Thoracic aorta (tissue), 2 donors: ENCODE measurements around the gene MT1H. TPM values are rescaled to one million over a fixed set of nuclear protein-coding genes. Genes with fewer than 3 reads are reported as not detected.

Source experiments
- ATAC-seq: fragments of 150-250 bp; one replicate; pipeline ENCODE4 v1.8.0; 2017; ENCODE audit warnings: low read depth; ENCODE audit not compliant: insufficient number of reproducible peaks, low FRiP score
- DNase-seq: peaks from one replicate; pipeline ENCODE4 v3.0.0-alpha.2; 2020; ENCODE audit warnings: low spot score
- H3K27ac ChIP-seq, 2 donors: fragments of 200-600 bp; sonication (generic); 1 replicate in 1 of 2; 2 replicates in 1 of 2; pipeline ENCODE4 v1.5.1; 2016; ENCODE audit warnings: mild to moderate bottlenecking in 2 of 2, moderate library complexity in 2 of 2
- H3K27me3 ChIP-seq: fragments of 200-600 bp; sonication (generic); replicated peaks from 2 replicates; pipeline ENCODE4 v1.6.0; 2016; ENCODE audit warnings: mild to moderate bottlenecking; ENCODE audit not compliant: insufficient read depth
- H3K36me3 ChIP-seq: fragments of 200-600 bp; sonication (generic); one replicate; pipeline ENCODE4 v1.5.1; 2016
- H3K4me1 ChIP-seq, 2 donors: fragments of 200-600 bp; sonication (generic); 1 replicate in 1 of 2; 2 replicates in 1 of 2; pipeline versions ENCODE4 v1.5.1 to v1.6.0; 2016; ENCODE audit warnings: low read depth in 2 of 2, mild to moderate bottlenecking in 1 of 2; ENCODE audit not compliant: control insufficient read depth in 1 of 2
- H3K4me3 ChIP-seq: fragments of 200-600 bp; sonication (generic); 2 replicates; pipeline ENCODE4 v1.5.1; 2016; ENCODE audit warnings: mild to moderate bottlenecking
- H3K9me3 ChIP-seq: fragments of 200-600 bp; sonication (generic); 2 replicates; pipeline ENCODE4 v1.5.1; 2016
- total RNA-seq, 2 donors: library from RNA; depleted of rRNA; stranded (reverse); fragments of >200 nt; gene quantifications; one replicate each; pipeline versions ENCODE4 v1.1.0 to v1.2.3, GENCODE V29; 2016
- TF ChIP-seq, protein P1 (sequence below): fragments of 200-600 bp; sonication (generic); IDR thresholded peaks from one replicate; pipeline ENCODE4 v1.5.1; 2019; ENCODE audit warnings: antibody characterized with exemption

The MT1H gene
- total RNA-seq, 2 donors from 2014 or later: not detected

DNA sequence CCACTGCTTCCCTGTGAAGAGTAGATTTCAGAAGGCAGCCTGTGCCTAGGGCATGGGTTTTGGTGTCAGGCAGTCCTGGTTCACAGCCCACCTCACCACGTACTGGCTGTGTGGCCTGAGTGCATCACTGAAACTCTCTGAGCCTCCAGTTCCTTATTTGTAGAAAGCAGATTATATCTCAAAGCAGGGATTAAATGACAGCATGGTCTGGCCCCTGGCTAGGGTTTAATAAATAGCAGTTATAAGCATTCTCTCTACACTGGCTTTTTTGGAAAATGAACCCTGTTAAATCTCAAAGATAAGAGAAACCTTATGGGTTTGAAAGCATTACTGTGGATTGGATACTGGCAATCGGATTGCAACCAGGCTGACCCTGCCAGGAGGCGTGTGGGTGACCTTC lies 40.1 kb upstream of the MT1H start:
- Histone ChIP-seq H3K27ac (peak overlapping the region in 1 of 2 donors; percentile 68), H3K36me3 (no peaks in the 10 kb centered on the region)
- TF ChIP-seq, protein P1, sequence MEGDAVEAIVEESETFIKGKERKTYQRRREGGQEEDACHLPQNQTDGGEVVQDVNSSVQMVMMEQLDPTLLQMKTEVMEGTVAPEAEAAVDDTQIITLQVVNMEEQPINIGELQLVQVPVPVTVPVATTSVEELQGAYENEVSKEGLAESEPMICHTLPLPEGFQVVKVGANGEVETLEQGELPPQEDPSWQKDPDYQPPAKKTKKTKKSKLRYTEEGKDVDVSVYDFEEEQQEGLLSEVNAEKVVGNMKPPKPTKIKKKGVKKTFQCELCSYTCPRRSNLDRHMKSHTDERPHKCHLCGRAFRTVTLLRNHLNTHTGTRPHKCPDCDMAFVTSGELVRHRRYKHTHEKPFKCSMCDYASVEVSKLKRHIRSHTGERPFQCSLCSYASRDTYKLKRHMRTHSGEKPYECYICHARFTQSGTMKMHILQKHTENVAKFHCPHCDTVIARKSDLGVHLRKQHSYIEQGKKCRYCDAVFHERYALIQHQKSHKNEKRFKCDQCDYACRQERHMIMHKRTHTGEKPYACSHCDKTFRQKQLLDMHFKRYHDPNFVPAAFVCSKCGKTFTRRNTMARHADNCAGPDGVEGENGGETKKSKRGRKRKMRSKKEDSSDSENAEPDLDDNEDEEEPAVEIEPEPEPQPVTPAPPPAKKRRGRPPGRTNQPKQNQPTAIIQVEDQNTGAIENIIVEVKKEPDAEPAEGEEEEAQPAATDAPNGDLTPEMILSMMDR: no peak

DNA sequence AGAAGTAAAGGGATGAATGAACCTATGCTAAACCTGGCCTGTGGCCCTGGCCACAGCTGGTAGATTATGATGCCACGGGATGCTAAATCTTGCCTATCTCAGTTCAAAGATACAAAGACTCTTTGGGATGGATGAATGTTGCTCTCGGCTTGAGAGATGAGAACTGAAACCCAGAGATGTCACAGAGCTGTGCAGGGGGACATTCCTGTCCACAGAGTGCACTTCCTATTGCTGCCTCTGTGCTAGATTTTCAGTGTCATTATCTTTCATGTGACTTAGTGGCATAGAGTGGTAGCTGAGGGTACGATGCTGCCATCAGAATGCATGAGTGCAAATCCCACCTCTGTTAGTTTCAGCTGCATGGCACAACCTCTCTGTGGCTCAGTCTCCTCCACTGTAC lies 39.5 kb upstream of the MT1H start:
- no peaks in the 10 kb centered on the region for H3K9me3 ChIP-seq
- H3K4me3 ChIP-seq: no peak overlapping the region
- H3K36me3 ChIP-seq: no peaks in the 10 kb centered on the region
- no peak overlapping the region for H3K27ac ChIP-seq
- no peaks in the 10 kb centered on the region for H3K27me3 ChIP-seq
- peaks cover 2 to 24% of the 10 kb centered on the region in 2 donors for H3K4me1 ChIP-seq
- DNase-seq (no peak), ATAC-seq (no peak)
- TF ChIP-seq, protein P1: no peak

More for the DNA sequence above, 40.1 kb upstream of the MT1H start:
- Histone ChIP-seq H3K4me1 (peaks cover 0 to 18% of the 10 kb centered on the region in 2 donors), H3K4me3 (no peak overlapping the region), H3K9me3 (no peaks in the 10 kb centered on the region), H3K27me3 (no peaks in the 10 kb centered on the region)
- no peak for DNase-seq
- no peak for ATAC-seq

DNA sequence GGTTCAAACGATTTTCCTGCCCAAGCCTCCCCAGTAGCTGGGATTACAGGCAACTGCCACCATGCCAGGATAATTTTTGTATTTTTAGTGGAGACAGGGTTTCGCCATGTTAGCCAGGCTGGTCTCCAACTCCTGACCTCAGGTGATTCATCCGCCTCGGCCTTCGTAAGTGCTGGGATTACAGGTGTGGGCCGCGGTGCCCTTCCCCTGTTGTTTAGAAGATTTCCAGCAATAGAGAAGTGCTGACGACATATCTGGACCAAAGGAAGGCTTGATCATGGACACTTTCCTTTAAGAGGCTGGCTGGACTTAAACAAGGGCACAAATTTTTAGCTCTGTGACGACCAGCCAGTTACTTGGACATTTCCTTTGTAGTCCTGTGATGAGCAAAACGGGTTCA lies 38.4 kb upstream of the MT1H start:
- no peak overlapping the region for H3K4me3 ChIP-seq
- H3K27me3 ChIP-seq: no peaks in the 10 kb centered on the region
- no peak for ATAC-seq
- TF ChIP-seq, protein P1: no peak
- peaks cover 5 to 32% of the 10 kb centered on the region in 2 donors for H3K4me1 ChIP-seq
- H3K9me3 ChIP-seq: no peaks in the 10 kb centered on the region
- peak overlapping the region; percentile 85 to 86 for H3K27ac ChIP-seq
- H3K36me3 ChIP-seq: no peaks in the 10 kb centered on the region
- DNase-seq: no peak

DNA sequence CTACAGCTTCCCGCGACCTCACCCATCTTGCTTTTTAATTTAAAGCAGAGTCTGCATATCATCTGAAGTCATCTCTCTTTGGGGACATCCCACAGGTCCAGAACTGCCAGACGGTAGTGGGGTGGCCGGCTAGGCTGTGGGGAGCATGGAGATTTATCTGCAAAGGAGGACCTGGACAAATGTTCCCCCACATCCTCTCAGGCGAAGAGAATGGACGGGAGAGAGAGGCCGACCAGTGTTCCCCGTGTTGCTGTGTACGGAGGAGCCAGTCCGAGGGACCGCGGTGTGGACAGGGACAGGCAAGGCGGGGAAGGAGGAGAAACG lies 37.8 kb upstream of the MT1H start:
- TF ChIP-seq, protein P1: no peak
- H3K4me1 ChIP-seq: peaks cover 5 to 30% of the 10 kb centered on the region in 2 donors

DNA sequence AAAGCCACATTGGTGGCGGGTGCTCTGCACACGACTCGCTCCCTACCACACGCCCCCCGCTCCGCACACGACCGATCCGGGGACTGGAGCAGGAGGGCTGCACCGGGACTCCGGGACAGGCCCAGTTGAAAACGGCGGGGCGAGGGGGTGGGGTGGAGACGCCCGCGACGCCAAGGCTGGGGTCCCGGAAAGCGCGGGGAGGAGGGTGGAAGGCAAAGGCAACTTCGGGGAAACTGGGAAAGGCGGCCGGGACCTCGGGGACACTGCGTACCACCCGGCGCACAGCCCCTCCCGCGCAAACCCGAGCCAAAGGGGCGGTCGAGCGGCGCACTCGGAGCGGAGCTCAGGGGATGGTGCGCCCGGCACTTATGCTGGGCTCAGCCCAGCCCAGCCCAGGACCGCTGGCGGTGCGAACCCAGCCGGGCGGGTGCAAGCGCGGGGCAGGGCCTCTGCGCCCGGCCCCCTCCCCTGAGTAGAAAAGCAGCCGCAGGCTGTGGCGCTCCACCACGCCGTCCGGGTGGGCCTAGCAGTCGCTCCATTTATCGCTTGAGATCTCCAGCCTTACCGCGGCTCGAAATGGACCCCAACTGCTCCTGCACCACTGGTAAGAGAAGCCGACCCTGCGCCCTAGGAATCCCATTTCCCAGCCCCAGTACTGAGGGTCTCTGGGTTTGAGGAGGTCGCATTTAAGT lies 37.3 kb upstream of the MT1H start, which contains the start of gene MT1M:
Gene MT1M (plus strand): TSS at position 504 of the 692 bp plus-strand sequence. CDS start 73 bp downstream, at position 577.
- H3K4me1 ChIP-seq: peaks cover 5 to 26% of the 10 kb centered on the region in 2 donors
- no peaks in the 10 kb centered on the region for H3K27me3 ChIP-seq
- no peaks in the 10 kb centered on the region for H3K9me3 ChIP-seq
- no peak for DNase-seq
- peak within 1 kb of the TSS; percentile 77 for H3K4me3 ChIP-seq
- TF ChIP-seq, protein P1: no peak
- H3K27ac ChIP-seq: peak within 1 kb of the TSS; percentile 85 to 86
- ATAC-seq: peak; percentile 50
- H3K36me3 ChIP-seq: no peaks in the 10 kb centered on the region

More for the DNA sequence above, 37.8 kb upstream of the MT1H start:
- DNase-seq: no peak
- no peaks in the 10 kb centered on the region for H3K36me3 ChIP-seq
- no peak for ATAC-seq
- peak overlapping the region; percentile 85 to 86 for H3K27ac ChIP-seq
- H3K4me3 ChIP-seq: peak overlapping the region; percentile 77
- H3K27me3 ChIP-seq: no peaks in the 10 kb centered on the region
- no peaks in the 10 kb centered on the region for H3K9me3 ChIP-seq
